ENCODE data around the gene TAS2R50.

DNA sequence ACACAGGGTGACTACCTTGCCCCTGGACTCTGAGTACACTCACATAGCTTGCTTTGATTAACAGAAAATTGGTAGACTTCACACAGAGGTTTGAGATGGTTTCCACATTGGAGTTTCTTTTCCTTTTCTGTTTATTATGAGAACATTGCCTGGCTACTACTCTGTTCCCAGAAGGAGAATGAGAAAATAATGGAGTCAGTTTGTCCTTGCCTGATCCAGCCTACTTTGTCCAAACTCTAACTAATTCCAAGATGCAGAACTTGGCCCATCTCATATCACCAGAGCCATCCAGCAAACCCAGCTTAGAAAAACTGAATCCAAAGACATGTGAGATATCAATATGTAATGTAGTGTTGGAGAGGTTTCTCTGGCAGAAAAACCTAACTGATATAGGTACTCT lies 20.4 kb downstream of the TAS2R50 start:
- no peak for TF ChIP-seq POLR2A (IDR thresholded peaks at IDR 0.05; ENCODE audit: low read length)
- TF ChIP-seq GATA1 (IDR thresholded peaks at IDR 0.05; ENCODE audit: low read depth, low read length), result no peak

Measured in erythroblast (primary cell).